PFSK-1 (cell line): ENCODE measurements around the gene FHIP2A.

Source experiments
- POLR2AphosphoS5 ChIP-seq: IDR thresholded peaks from 2 replicates; pipeline ENCODE4 v1.6.1; 2012; ENCODE audit warnings: low read depth, mild to moderate bottlenecking, control low read depth, low read length, moderate library complexity
- SIN3A ChIP-seq: IDR thresholded peaks from 2 replicates; pipeline ENCODE4 v1.6.1; 2012; ENCODE audit warnings: mild to moderate bottlenecking, low read length, moderate library complexity, borderline replicate concordance; ENCODE audit not compliant: insufficient read depth
- TF ChIP-seq, protein P1 (sequence below), 2 experiments: IDR thresholded peaks; 2 replicates each; pipeline versions ENCODE4 v1.6.1 to v1.8.0; 2011 to 2012; ENCODE audit warnings: low read depth in 2 of 2, low read length in 2 of 2, control low read depth in 1 of 2, inconsistent platforms in 1 of 2, mild to moderate bottlenecking in 1 of 2, moderate library complexity in 1 of 2; ENCODE audit not compliant: insufficient read depth in 1 of 2

DNA sequence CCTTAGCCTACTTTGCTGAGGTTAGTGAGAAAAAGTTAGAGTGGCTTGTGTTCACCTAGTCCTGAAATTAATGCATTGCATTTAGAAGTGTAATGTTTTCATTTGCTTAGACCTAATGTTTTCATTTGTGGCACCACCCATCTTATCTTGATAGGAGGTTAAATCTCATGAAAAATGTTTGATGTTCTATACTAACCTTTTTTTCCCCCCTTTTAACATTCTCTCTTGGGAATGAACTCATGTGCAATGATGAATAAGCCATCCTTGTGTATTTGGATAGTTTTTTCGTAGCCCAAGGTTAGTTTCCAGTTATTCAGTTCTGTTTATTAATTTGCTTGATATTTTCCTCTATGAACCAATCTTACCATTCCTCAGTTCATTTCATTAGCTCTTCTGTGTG is 2.8 kb downstream of the FHIP2A start:
- TF ChIP-seq POLR2AphosphoS5 (no peak), SIN3A (no peak)
- TF ChIP-seq, protein P1, sequence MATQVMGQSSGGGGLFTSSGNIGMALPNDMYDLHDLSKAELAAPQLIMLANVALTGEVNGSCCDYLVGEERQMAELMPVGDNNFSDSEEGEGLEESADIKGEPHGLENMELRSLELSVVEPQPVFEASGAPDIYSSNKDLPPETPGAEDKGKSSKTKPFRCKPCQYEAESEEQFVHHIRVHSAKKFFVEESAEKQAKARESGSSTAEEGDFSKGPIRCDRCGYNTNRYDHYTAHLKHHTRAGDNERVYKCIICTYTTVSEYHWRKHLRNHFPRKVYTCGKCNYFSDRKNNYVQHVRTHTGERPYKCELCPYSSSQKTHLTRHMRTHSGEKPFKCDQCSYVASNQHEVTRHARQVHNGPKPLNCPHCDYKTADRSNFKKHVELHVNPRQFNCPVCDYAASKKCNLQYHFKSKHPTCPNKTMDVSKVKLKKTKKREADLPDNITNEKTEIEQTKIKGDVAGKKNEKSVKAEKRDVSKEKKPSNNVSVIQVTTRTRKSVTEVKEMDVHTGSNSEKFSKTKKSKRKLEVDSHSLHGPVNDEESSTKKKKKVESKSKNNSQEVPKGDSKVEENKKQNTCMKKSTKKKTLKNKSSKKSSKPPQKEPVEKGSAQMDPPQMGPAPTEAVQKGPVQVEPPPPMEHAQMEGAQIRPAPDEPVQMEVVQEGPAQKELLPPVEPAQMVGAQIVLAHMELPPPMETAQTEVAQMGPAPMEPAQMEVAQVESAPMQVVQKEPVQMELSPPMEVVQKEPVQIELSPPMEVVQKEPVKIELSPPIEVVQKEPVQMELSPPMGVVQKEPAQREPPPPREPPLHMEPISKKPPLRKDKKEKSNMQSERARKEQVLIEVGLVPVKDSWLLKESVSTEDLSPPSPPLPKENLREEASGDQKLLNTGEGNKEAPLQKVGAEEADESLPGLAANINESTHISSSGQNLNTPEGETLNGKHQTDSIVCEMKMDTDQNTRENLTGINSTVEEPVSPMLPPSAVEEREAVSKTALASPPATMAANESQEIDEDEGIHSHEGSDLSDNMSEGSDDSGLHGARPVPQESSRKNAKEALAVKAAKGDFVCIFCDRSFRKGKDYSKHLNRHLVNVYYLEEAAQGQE (IDR thresholded peaks at IDR 0.05; ENCODE audit: insufficient read depth in 1 of 2, low read depth in 2 of 2, low read length in 2 of 2): no peak
